ENCODE results near the gene PPOX.

PPOX gene

GRCh38 chr1:161198194-161198896 is 32.1 kb downstream of the PPOX start:
- DNase-seq (ENCODE audit: low spot score) = no peak

- DNase-seq (ENCODE audit: low spot score) = no peak
These were observed 32.7 kb downstream of the PPOX start, which contains the start of gene ADAMTS4 for GRCh38 chr1:161198897-161199431. ADAMTS4 (minus strand) TSS chr1:161199054; CDS start chr1:161198627, 427 bp downstream.

- DNase-seq (ENCODE audit: low spot score) = no peak
These were observed 33.4 kb downstream of the PPOX start for GRCh38 chr1:161199506-161200139.

- no peak for DNase-seq (ENCODE audit: low spot score)
These were observed 34.3 kb downstream of the PPOX start for GRCh38 chr1:161200421-161200991.

- DNase-seq (ENCODE audit: low spot score) = no peak
These were observed 35.0 kb downstream of the PPOX start for GRCh38 chr1:161200992-161201835.

- DNase-seq (ENCODE audit: low spot score) = peak; percentile 97
These were observed 35.8 kb downstream of the PPOX start, which contains the start of gene NDUFS2 for GRCh38 chr1:161201836-161202712. NDUFS2 (plus strand) TSS chr1:161202367; CDS start chr1:161202386, 19 bp downstream.

- no peak for DNase-seq (ENCODE audit: low spot score)
These were observed 40.4 kb downstream of the PPOX start for GRCh38 chr1:161206411-161207140.

- DNase-seq (ENCODE audit: low spot score) = no peak
These were observed 40.9 kb downstream of the PPOX start for GRCh38 chr1:161207173-161207572.

- DNase-seq (ENCODE audit: low spot score) = peak; percentile 69
These were observed 43.7 kb downstream of the PPOX start for GRCh38 chr1:161209790-161210409.

GRCh38 chr1:161214369-161214768 is 48.1 kb downstream of the PPOX start:
- DNase-seq (ENCODE audit: low spot score) = no peak

- DNase-seq (ENCODE audit: low spot score) = no peak
These were observed 48.9 kb downstream of the PPOX start, which contains the start of gene FCER1G for GRCh38 chr1:161215076-161215475. FCER1G (plus strand) TSS chr1:161215295; CDS start chr1:161215322, 27 bp downstream.

- no peak for DNase-seq (ENCODE audit: low spot score)
These were observed 50.9 kb downstream of the PPOX start for GRCh38 chr1:161216945-161217712.

GRCh38 chr1:161217831-161218230 is 51.6 kb downstream of the PPOX start:
- DNase-seq (ENCODE audit: low spot score) = no peak

- no peak for DNase-seq (ENCODE audit: low spot score)
These were observed 52.3 kb downstream of the PPOX start for GRCh38 chr1:161218301-161219077.

- no peak for DNase-seq (ENCODE audit: low spot score)
These were observed 53.1 kb downstream of the PPOX start for GRCh38 chr1:161219078-161219892.

GRCh38 chr1:161220002-161220401 is 53.8 kb downstream of the PPOX start:
- no peak for DNase-seq (ENCODE audit: low spot score)
